Skeletal muscle satellite cell (primary cell): ENCODE results near the gene ARMH3.
A peak's percentile ranks its signal among the peaks of the same experiment; 100 is the strongest.

Source experiments
- H3K27me3 ChIP-seq: 2 replicates; pipeline ENCODE4 v1.7.0; 2013; ENCODE audit warnings: low read length; ENCODE audit not compliant: control insufficient read depth, insufficient read depth
- H3K36me3 ChIP-seq: 2 replicates; pipeline ENCODE4 v1.7.0; 2013; ENCODE audit warnings: mild to moderate bottlenecking, control low read depth, low read length; ENCODE audit not compliant: insufficient read depth
- H3K4me1 ChIP-seq: 2 replicates; pipeline ENCODE4 v1.7.0; 2013; ENCODE audit warnings: low read length; ENCODE audit not compliant: control insufficient read depth, insufficient read depth
- H3K4me2 ChIP-seq: 2 replicates; pipeline ENCODE4 v1.7.0; 2013; ENCODE audit warnings: mild to moderate bottlenecking, low read length
- H3K4me3 ChIP-seq: 2 replicates; pipeline ENCODE4 v1.7.0; 2013; ENCODE audit warnings: low read length
- H3K9ac ChIP-seq: 2 replicates; pipeline ENCODE4 v1.7.0; 2013; ENCODE audit warnings: mild to moderate bottlenecking, low read depth, low read length, moderate library complexity
- H3K9me3 ChIP-seq: replicated peaks from 2 replicates; pipeline ENCODE4 v1.7.0; 2013; ENCODE audit warnings: mild to moderate bottlenecking, control low read depth, low read length

Gene ARMH3

DNA sequence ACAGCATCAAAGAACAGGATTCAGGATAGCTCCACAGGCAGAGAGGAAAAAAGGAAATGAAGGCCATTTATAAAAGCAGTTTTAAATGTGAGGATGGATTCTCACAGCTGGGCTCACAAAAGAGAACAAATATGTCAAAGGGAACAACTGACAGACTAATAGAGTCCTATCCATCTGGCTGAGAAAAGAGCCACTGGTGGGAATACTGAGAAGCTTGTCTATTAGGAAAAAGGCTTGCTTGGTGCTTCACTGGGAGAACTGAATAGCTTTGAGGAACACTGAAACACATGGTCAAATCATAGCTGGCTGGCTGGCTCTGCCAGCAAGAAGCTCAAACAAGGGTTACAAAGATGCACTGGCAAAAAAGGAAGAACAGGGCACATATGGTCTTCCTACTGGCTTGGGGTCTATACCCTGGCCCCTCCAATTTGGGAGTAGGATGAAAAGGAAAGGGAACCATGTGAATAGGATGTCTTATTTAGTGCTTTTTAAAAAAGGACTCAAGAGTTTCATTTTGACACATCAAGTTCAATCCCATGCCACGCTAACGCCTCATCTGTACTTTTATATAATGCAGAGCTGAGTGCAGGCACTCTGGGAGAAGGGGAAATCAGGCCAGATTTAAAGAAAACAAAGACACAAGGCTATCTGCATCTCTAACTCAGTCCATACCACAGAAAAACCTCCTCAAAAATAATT, 167.6 kb downstream of the ARMH3 start:
- no peaks in the 10 kb centered on the region for H3K36me3 ChIP-seq
- H3K9ac ChIP-seq: no peak overlapping the region
- no peaks in the 10 kb centered on the region for H3K27me3 ChIP-seq
- H3K4me3 ChIP-seq: no peak overlapping the region
- H3K4me2 ChIP-seq: no peak overlapping the region
- no peaks in the 10 kb centered on the region for H3K9me3 ChIP-seq
- no peaks in the 10 kb centered on the region for H3K4me1 ChIP-seq

GRCh38 chr10:101887775-101888174, 168.2 kb downstream of the ARMH3 start:
- H3K9ac ChIP-seq: no peak overlapping the region
- no peaks in the 10 kb centered on the region for H3K27me3 ChIP-seq
- no peak overlapping the region for H3K4me2 ChIP-seq
- no peaks in the 10 kb centered on the region for H3K36me3 ChIP-seq
- H3K9me3 ChIP-seq: no peaks in the 10 kb centered on the region
- H3K4me3 ChIP-seq: no peak overlapping the region
- H3K4me1 ChIP-seq: no peaks in the 10 kb centered on the region

GRCh38 chr10:101886521-101887312, 169.3 kb downstream of the ARMH3 start:
- H3K4me3 ChIP-seq: no peak overlapping the region
- H3K9ac ChIP-seq: no peak overlapping the region
- H3K27me3 ChIP-seq: no peaks in the 10 kb centered on the region
- H3K4me2 ChIP-seq: no peak overlapping the region
- no peaks in the 10 kb centered on the region for H3K9me3 ChIP-seq
- no peaks in the 10 kb centered on the region for H3K36me3 ChIP-seq
- H3K4me1 ChIP-seq: no peaks in the 10 kb centered on the region

GRCh38 chr10:101881036-101881774, 174.8 kb downstream of the ARMH3 start:
- H3K4me2 ChIP-seq: no peak overlapping the region
- H3K4me1 ChIP-seq: peaks cover 19% of the 10 kb centered on the region
- no peaks in the 10 kb centered on the region for H3K9me3 ChIP-seq
- no peak overlapping the region for H3K4me3 ChIP-seq
- no peaks in the 10 kb centered on the region for H3K36me3 ChIP-seq
- no peaks in the 10 kb centered on the region for H3K27me3 ChIP-seq
- H3K9ac ChIP-seq: no peak overlapping the region

DNA sequence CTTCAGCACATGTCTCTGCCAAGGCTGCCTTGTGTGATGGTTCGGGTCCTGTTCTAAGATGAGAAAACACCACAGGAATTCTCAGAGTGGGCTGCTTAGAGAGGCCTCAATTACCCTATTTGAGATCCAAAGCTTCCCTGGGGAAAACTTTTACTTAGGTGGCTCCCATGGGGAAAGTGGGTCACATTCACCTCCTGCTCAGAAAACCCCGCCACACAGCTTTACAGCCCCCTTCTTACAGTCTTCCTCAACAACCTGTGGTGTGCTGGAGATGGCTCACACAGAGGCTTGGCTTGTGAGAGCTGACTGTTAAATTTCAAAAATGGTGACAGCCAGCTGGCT, 175.8 kb downstream of the ARMH3 start:
- Histone ChIP-seq H3K9ac (peak overlapping the region; percentile 47), H3K4me3 (peak overlapping the region; percentile 41), H3K36me3 (no peaks in the 10 kb centered on the region), H3K4me2 (peak overlapping the region; percentile 52), H3K9me3 (no peaks in the 10 kb centered on the region), H3K27me3 (no peaks in the 10 kb centered on the region), H3K4me1 (peaks cover 19% of the 10 kb centered on the region)

DNA sequence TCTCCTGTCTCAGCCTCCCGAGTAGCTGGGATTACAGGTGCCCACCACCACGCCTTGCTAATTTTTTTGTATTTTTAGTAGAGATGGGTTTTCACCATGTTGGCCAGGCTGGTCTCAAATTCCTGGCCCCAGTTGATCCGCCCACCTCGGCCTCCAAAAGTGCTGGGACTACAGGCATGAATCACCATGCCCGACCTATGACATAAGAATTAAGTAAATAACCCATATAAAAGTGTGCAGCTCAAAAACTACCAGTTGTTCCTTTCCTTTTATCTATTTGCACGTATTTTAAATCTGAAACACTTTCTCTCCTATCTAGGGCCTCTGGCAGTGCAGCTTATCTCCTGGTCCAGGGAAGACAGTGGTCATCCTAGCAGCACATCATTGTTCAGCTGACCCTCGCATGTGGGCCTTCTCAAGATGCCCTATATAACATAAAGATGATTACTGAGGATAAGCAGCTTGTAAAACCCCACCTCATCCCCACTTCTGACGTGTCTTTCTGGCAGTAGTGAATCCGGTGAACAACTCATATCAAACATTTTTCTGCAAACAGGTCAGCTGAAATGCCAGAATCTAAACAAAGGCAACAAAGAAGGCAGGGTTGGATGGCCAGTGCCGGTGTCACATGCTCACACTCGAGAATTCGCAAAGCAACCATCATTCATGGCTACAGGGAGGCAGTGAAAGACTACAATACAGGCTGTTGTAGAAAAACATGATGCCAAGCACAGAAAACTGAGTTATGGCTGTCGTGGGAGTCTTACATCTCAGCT, 176.3 kb downstream of the ARMH3 start:
- Histone ChIP-seq H3K4me2 (peak overlapping the region; percentile 52), H3K9me3 (no peaks in the 10 kb centered on the region), H3K4me3 (peak overlapping the region; percentile 41), H3K27me3 (no peaks in the 10 kb centered on the region), H3K36me3 (no peaks in the 10 kb centered on the region), H3K4me1 (peaks cover 19% of the 10 kb centered on the region), H3K9ac (peak overlapping the region; percentile 47)

DNA sequence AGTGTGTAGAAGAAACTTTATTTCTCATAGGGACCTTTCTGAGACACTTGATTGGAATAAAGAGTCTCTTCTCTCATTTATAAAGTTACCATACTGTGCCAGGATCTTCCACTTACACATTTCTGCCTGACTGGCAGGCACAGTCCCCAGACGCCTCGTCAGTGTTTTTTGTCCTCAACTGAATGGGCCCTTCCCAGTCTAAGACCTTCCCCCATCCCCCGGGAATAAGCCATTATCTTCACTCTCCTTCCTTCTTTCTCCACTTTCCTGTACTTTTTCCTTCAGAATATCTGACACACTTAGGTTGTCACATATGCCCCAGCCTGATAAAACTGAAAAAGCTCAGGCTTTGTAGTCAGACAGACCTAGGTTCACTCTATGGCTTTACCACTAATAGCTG, 177.1 kb downstream of the ARMH3 start:
- Histone ChIP-seq H3K36me3 (no peaks in the 10 kb centered on the region), H3K9me3 (no peaks in the 10 kb centered on the region), H3K4me3 (no peak overlapping the region), H3K4me1 (peaks cover 19% of the 10 kb centered on the region), H3K9ac (no peak overlapping the region), H3K4me2 (no peak overlapping the region), H3K27me3 (no peaks in the 10 kb centered on the region)

DNA sequence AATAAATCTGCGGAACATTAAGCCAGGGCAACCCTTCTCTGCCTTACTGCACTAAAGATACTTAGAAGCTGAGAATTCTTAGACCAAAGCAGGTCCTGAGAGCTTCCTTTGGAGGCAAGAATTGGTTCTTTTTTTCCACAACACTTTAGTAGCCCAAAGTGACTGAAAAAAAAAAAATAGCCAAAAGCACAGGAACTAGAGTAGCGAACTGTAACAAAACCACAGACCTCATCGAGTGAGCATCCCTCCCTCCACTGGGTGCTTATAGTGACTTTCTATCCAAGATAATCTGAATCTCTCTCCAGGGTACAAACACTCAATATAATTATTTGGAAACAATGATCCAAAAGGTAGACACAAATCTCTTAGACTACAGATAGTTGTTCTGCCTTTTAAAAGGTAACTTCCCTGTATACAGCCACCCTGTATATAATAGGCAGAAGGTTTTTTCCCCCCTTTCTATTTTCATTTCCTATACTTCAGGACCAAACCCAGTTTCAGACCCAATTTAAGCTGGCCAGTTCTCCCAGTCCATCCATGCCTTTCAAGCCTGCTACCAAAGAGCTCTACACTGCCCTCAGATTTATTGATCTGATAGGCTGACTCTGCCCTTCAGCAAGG, 180.8 kb downstream of the ARMH3 start:
- Histone ChIP-seq H3K9me3 (no peaks in the 10 kb centered on the region), H3K27me3 (no peaks in the 10 kb centered on the region), H3K36me3 (no peaks in the 10 kb centered on the region), H3K4me1 (peaks cover 13% of the 10 kb centered on the region), H3K9ac (no peak overlapping the region), H3K4me3 (no peak overlapping the region), H3K4me2 (no peak overlapping the region)

GRCh38 chr10:101874252-101874651, 181.7 kb downstream of the ARMH3 start:
- H3K27me3 ChIP-seq: no peaks in the 10 kb centered on the region
- peaks cover 5% of the 10 kb centered on the region for H3K4me1 ChIP-seq
- no peaks in the 10 kb centered on the region for H3K9me3 ChIP-seq
- H3K4me2 ChIP-seq: no peak overlapping the region
- H3K36me3 ChIP-seq: no peaks in the 10 kb centered on the region
- no peak overlapping the region for H3K9ac ChIP-seq
- no peak overlapping the region for H3K4me3 ChIP-seq

DNA sequence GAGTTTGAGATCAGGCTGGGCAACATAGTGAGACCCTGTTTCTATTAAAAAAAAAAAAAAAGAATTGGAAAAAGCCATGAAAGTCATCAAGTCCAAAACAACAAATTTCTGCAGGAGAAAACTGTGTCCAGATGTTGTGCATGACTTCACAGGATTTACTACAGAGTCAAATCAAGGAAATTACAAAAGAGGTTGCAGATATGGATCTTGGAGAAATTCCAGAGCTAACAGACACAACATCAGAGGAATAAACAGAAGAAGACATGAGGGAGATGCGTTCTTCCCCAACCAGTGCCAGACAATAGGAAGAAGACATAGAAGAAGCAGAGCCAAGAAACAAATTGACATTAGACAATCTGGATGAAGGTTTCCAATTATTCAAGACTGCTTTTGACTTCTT, 188.0 kb downstream of the ARMH3 start:
- H3K36me3 ChIP-seq: no peaks in the 10 kb centered on the region
- no peak overlapping the region for H3K9ac ChIP-seq
- no peak overlapping the region for H3K4me2 ChIP-seq
- H3K27me3 ChIP-seq: no peaks in the 10 kb centered on the region
- H3K9me3 ChIP-seq: no peaks in the 10 kb centered on the region
- H3K4me1 ChIP-seq: no peaks in the 10 kb centered on the region
- no peak overlapping the region for H3K4me3 ChIP-seq

- Histone ChIP-seq H3K4me2 (no peak overlapping the region), H3K27me3 (no peaks in the 10 kb centered on the region), H3K4me1 (peaks cover 9% of the 10 kb centered on the region), H3K9ac (no peak overlapping the region), H3K9me3 (no peaks in the 10 kb centered on the region), H3K36me3 (no peaks in the 10 kb centered on the region), H3K4me3 (no peak overlapping the region)
These were observed 196.4 kb downstream of the ARMH3 start for GRCh38 chr10:101859530-101859929.
